Adrenal gland (tissue), 12 donors: ENCODE data around the gene OSM. TPM values are rescaled to one million over a fixed set of nuclear protein-coding genes. Genes with fewer than 3 reads are reported as not detected.
A peak's percentile ranks its signal among the peaks of the same experiment; 100 is the strongest.

Experiments
- DNase-seq, 7 donors: peaks; one replicate each; pipeline ENCODE4 v3.0.0-alpha.2; 2019 to 2020
- H3K27ac ChIP-seq, 5 donors: fragments of 200-600 bp; sonication (generic) in 4 of 5; 1 replicate in 3 of 5; 2 replicates in 2 of 5; pipeline versions ENCODE4 v1.5.1 to v1.8.0; 2016 to 2020; ENCODE audit warnings: mild to moderate bottlenecking in 1 of 5
- H3K27me3 ChIP-seq: fragments of 200-600 bp; 2 replicates; pipeline ENCODE4 v1.8.0; 2021
- H3K36me3 ChIP-seq, 2 donors: fragments of 200-600 bp; replicated peaks in 1 of 2; 1 replicate in 1 of 2; 2 replicates in 1 of 2; pipeline versions ENCODE4 v1.5.1 to v1.8.0; 2018 to 2022
- H3K4me1 ChIP-seq, 2 donors: fragments of 200-600 bp; replicated peaks in 1 of 2; 1 replicate in 1 of 2; 2 replicates in 1 of 2; pipeline versions ENCODE4 v1.5.1 to v1.8.0; 2018 to 2021
- H3K4me3 ChIP-seq, 4 donors: fragments of 200-600 bp; sonication (generic) in 3 of 4; one replicate each; pipeline ENCODE4 v1.5.1; 2016 to 2018
- H3K9me3 ChIP-seq, 3 donors: fragments of 200-600 bp; sonication (generic) in 1 of 3; replicated peaks in 1 of 3; 1 replicate in 2 of 3; 2 replicates in 1 of 3; pipeline versions ENCODE4 v1.5.1 to v1.8.0; 2016 to 2021
- CTCF ChIP-seq, 6 experiments: fragments of 450-650 bp in 4 of 6; fragments of 200-600 bp in 2 of 6; sonication (generic) in 1 of 6; IDR thresholded peaks; 1 replicate in 5 of 6; 2 replicates in 1 of 6; pipeline versions ENCODE4 v1.5.1 to v1.8.0; 2016 to 2021; ENCODE audit warnings: antibody characterized with exemption in 6 of 6, mild to moderate bottlenecking in 2 of 6, moderate library complexity in 1 of 6
- POLR2A ChIP-seq, 2 donors: fragments of 450-650 bp; IDR thresholded peaks; one replicate each; pipeline ENCODE4 v1.6.1; 2017; ENCODE audit warnings: antibody characterized with exemption in 2 of 2, mild to moderate bottlenecking in 2 of 2, moderate library complexity in 1 of 2
- WGBS, 4 donors: extraction: QIAGEN DNeasy Blood & Tissue Kit in 2 of 4; methylation state at CpG; one replicate each; pipeline versions ENCODE4 v1.1.5 to v1.1.7; 2013 to 2017; 5-methylcytosine and 5-hydroxymethylcytosine counted together
- intact Hi-C, 2 donors: fragments of 100-400 bp; cut with DNase I; formaldehyde crosslinking; loops; one replicate each; pipeline versions ENCODE4 v1.14.1 to v1.15.0; 2022 to 2023
- polyA plus RNA-seq, 3 donors: library from polyadenylated mRNA; stranded (reverse); fragments of 200-250 nt in 2 of 3; fragments of 350-450 nt in 1 of 3; fragmentation: Illumina TruSeq in 1 of 3; extraction: RNeasy Lipid Tissue Mini Kit (QIAGEN cat#74804) in 1 of 3; gene quantifications; one replicate each; pipeline ENCODE4 v1.2.3, GENCODE V29; 2013 to 2014
- total RNA-seq, 9 donors: library from RNA; depleted of rRNA in 4 of 9; stranded (reverse); fragments of >200 nt in 4 of 9; fragments of 120-200 nt in 1 of 9; fragmentation: NEBNext Ultra II Directional in 1 of 9; extraction: Animal tissue kit (Norgen Biotek cat#: 25700) in 1 of 9; gene quantifications; one replicate each; pipeline versions ENCODE4 v1.1.0 to v1.2.4, GENCODE V29; 2013 to 2023
- donor health status: healthy with polysubstance abuse.
- donor health status: Bipolar disorder and iron deficiency.
- donor health status: DM: yes; HTN: yes; CAD: no.
- donor health status: DM: no; HTN: no; CAD: no.
- donor health status: DM: no; HTN: no; CAD: no.
- donor health status: DM: yes; HTN: yes; CAD: no.

The OSM gene
- total and polyA plus RNA-seq, 12 donors = 0.44 to 8.1 (median 1.5) TPM; not detected in 1

GRCh38 chr22:30214703-30215407, 51.8 kb downstream of the OSM start:
- no peak overlapping the region for H3K27ac ChIP-seq
- WGBS, 4 donors = 66 to 77% (median 74%) methylated on average over 11 to 12 of the region's 12 CpGs
- no peaks in the 10 kb centered on the region for H3K9me3 ChIP-seq
- no peaks in the 10 kb centered on the region for H3K36me3 ChIP-seq
- no peak for DNase-seq
- peaks cover 15% of the 10 kb centered on the region in 2 donors for H3K4me1 ChIP-seq
- TF ChIP-seq POLR2A (IDR thresholded peaks at IDR 0.05) (no peak), CTCF (IDR thresholded peaks at IDR 0.05) (no peak)
- no peaks in the 10 kb centered on the region for H3K27me3 ChIP-seq
- no peak overlapping the region for H3K4me3 ChIP-seq
- intact Hi-C loops = no loop called here

- peak in 4 of 7 donors; percentile 42 to 63 (median 60) for DNase-seq
- no peaks in the 10 kb centered on the region for H3K36me3 ChIP-seq
- peaks cover 15 to 27% of the 10 kb centered on the region in 2 donors for H3K4me1 ChIP-seq
- H3K9me3 ChIP-seq = no peaks in the 10 kb centered on the region
- TF ChIP-seq CTCF (IDR thresholded peaks at IDR 0.05) (no peak), POLR2A (IDR thresholded peaks at IDR 0.05) (no peak)
- intact Hi-C loops = no loop called here
- peak overlapping the region; percentile 25 to 92 (median 62) for H3K27ac ChIP-seq
- 43 to 59% (median 53%) methylated on average over 7 to 8 of the region's 8 CpGs for WGBS, 4 donors
- H3K4me3 ChIP-seq = no peak overlapping the region
- H3K27me3 ChIP-seq = no peaks in the 10 kb centered on the region
These were observed 53.6 kb downstream of the OSM start for GRCh38 chr22:30212996-30213441.

Other genes with a start within 250 kb of the OSM start
- gene HORMAD2, start 186.4 kb downstream of the OSM start, total RNA-seq = not detected
- not detected for gene HORMAD2, start 186.4 kb downstream of the OSM start, polyA plus RNA-seq
- gene LIF, start 20.1 kb downstream of the OSM start, total RNA-seq = 1 to 10 TPM in 6 of 9 donors, under 1 TPM in 3; 0.06 to 9.3 (median 1.5) TPM
- gene LIF, start 20.1 kb downstream of the OSM start, polyA plus RNA-seq = 1 to 10 TPM in 2 of 3 donors, under 1 TPM in 1; 0.49 to 2.4 (median 1.4) TPM
- 10 to 100 TPM in 6 of 9 donors, 1 to 10 TPM in 3; 5.5 to 20.1 (median 15.0) TPM for gene CASTOR1, start 22.7 kb upstream of the OSM start, total RNA-seq
- gene CASTOR1, start 22.7 kb upstream of the OSM start, polyA plus RNA-seq = 10 to 100 TPM in 2 of 3 donors, 1 to 10 TPM in 1; 2.4 to 18.3 (median 15.1) TPM
- 10 to 100 TPM; 22.0 to 55.0 (median 31.4) TPM for gene TBC1D10A, start 60.1 kb upstream of the OSM start, total RNA-seq
- 10 to 100 TPM; 11.7 to 23.2 (median 14.2) TPM for gene TBC1D10A, start 60.1 kb upstream of the OSM start, polyA plus RNA-seq
- gene SF3A1, start 90.0 kb upstream of the OSM start, total RNA-seq = 100 to 1,000 TPM in 6 of 9 donors, 10 to 100 TPM in 3; 26.8 to 212 (median 141) TPM
- 10 to 100 TPM; 15.7 to 69.6 (median 24.1) TPM for gene SF3A1, start 90.0 kb upstream of the OSM start, polyA plus RNA-seq
- 1 to 10 TPM in 8 of 9 donors, under 1 TPM in 1; 0.48 to 9.9 (median 2.7) TPM for gene CCDC157, start 90.2 kb upstream of the OSM start, total RNA-seq
- gene CCDC157, start 90.2 kb upstream of the OSM start, polyA plus RNA-seq = 1 to 10 TPM in 2 of 3 donors, under 1 TPM in 1; 0.75 to 5.3 (median 3.7) TPM
- 10 to 100 TPM in 5 of 9 donors, 1 to 10 TPM in 4; 7.7 to 20.1 (median 10.1) TPM for gene RNF215, start 120.6 kb upstream of the OSM start, total RNA-seq
- 10 to 100 TPM in 2 of 3 donors, 1 to 10 TPM in 1; 2.0 to 17.4 (median 17.1) TPM for gene RNF215, start 120.6 kb upstream of the OSM start, polyA plus RNA-seq
- 1 to 10 TPM in 8 of 9 donors, under 1 TPM in 1; 0.78 to 7.7 (median 4.9) TPM for gene SEC14L2, start 130.2 kb upstream of the OSM start, total RNA-seq
- gene SEC14L2, start 130.2 kb upstream of the OSM start, polyA plus RNA-seq = 1 to 10 TPM in 2 of 3 donors, under 1 TPM in 1; 0.99 to 3.1 (median 2.1) TPM
- 10 to 100 TPM; 10.4 to 36.3 (median 14.0) TPM for gene MTFP1, start 158.9 kb upstream of the OSM start, total RNA-seq
- gene MTFP1, start 158.9 kb upstream of the OSM start, polyA plus RNA-seq = 10 to 100 TPM; 13.7 to 19.7 (median 16.3) TPM
- under 1 TPM in 1 of 9 donors, not detected in 8; 0.27 TPM for gene SEC14L3, start 205.2 kb upstream of the OSM start, total RNA-seq
- gene SEC14L3, start 205.2 kb upstream of the OSM start, polyA plus RNA-seq = not detected
- gene SEC14L4, start 238.8 kb upstream of the OSM start, total RNA-seq = 1 to 10 TPM in 6 of 9 donors, under 1 TPM in 3; 0.17 to 2.6 (median 1.1) TPM
- gene SEC14L4, start 238.8 kb upstream of the OSM start, polyA plus RNA-seq = under 1 TPM; 0.29 to 0.64 (median 0.47) TPM